HG02588 (cell line): ENCODE results near the gene GNAL.

Experiments
- ATAC-seq: cut with Tn5 transposase; IDR thresholded peaks from one replicate; pipeline ENCODE4 v1.9.1; 2021; ENCODE audit warnings: mild to moderate bottlenecking, moderate library complexity; ENCODE audit not compliant: unreplicated experiment

GNAL gene

DNA sequence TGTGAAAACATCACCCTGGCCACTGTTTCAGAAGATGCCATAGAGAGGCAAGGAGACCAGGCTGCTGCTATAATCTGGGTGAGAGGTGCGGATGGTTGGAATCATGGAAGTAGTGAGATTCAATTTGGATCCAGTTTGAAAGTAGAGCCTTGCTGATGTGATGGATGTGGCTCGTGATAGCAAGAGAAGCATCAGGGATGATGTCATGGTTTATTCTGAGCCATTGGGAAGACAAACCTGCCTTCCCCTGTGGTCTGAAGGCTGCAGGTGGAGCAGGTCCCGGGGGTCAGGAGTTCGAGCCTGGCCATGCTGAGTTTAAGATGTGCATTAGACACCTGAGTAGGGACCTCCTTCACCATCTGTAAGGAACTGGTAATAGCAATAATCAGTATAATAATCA is 112.5 kb downstream of the GNAL start:
- no peak for ATAC-seq

DNA sequence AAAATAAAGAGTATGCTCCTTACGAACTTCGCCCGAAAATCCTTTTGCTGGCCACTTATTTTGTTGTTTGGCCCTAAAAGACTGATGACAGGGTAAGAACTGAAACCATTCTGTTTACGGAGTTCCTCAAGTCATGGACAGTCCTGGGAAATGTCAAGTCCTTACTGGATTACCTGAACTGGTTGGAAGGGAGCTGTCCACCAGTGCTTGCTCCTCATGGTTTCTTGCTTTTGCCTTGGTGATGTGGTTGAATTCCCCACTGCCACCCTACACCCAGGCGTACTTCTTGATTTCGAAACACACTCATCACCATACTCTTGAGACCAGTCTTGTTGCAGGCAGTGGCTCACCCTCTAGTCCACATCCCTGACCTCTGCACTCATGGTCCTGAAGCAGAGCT is 113.1 kb downstream of the GNAL start:
- no peak for ATAC-seq

DNA sequence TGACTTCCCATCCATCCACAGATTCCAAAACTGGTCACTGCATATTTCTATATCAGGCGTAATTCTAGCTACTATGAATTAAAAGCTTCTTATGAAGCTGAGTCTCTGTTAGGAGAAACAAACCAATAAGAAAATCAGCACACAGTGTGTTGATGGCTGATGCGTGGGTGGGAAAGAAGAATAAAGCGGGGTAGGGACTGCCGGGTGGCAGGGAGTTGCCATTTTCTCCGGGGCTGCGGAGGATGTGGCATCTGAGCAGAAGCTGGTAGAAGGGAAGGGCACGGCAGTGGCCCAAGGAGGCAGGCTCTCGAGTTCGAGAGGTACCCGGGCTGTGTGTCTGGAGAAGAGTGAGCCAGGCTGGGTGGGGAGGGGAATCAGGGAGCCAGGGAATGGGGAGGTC is 113.5 kb downstream of the GNAL start:
- ATAC-seq, result no peak

DNA sequence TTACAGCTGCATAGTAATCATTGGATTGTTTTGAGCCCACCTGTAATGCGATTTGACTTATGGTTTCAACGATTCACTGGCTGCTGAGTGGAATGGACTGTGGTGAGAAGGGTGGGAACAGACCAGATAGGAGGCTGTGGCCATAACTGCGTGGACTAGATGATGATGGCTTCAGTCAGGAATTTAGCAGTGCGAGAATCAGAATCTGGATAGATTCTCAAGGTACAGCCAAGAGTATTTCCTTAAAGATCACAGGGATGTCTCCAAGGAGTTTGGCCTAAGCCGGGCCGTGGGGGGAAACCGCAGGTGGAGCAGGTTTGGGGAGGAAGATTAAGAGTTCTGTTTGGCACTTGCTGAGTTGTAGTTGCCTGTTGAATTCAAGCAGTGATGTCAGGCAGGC is 118.2 kb downstream of the GNAL start:
- ATAC-seq, result no peak

DNA sequence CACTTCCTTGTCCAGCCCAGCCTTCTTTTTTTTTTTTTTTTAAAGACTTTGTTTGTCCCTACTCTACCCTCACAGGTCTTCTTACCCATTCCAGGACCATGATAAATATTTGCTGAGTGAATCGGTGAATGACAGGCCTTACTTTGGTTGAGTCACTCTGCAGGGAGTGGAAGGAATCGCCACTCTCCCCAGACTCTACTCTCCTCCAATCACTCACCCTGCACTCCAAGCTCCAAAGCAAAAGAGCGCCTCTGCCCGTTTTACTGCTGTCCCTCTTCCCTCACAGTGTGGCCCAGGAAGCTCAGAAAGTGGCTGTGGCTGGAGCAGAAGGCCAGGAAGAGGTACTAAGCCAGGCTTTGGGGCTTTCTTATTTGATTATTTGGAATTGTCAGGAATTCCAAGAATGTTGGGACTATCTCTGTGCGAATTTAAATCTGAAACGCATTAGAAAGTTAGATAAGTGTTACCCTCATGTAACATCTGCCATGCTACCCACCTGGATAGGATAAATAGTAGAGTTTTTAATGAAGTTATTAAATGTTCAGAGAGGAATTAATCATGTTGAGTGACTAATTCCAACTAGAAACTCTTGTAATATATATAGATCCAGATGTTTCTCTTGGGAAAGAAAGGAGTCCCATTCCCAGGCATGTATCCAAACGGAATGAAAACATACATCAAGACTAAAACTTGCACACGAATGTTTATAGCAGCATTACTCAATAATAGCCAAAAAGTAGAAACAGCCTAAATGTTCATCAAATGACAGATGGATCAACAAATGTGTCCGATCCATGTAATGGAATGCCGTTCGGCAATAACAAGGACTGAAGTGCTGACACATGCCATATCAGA is 119.2 kb downstream of the GNAL start:
- ATAC-seq, result no peak

DNA sequence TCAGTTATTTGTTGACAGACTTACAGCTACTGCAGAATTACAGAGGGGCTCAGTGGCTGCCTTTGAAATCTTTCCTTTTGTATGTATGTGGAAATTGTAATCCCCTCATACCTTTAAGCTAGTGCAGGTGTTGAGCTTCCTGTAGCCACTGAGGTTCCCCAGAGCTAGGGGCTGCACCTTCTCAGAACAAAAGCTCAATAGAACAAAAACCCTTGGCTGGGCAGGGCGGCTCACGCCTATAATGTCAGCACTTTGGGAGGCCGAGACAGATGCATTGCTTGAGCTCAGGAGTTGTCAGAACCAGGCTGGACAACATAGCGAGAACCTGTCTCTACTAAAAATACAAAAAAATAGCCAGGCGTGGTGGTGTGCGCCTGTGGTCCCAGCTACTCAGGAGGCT is 120.8 kb downstream of the GNAL start:
- no peak for ATAC-seq

DNA sequence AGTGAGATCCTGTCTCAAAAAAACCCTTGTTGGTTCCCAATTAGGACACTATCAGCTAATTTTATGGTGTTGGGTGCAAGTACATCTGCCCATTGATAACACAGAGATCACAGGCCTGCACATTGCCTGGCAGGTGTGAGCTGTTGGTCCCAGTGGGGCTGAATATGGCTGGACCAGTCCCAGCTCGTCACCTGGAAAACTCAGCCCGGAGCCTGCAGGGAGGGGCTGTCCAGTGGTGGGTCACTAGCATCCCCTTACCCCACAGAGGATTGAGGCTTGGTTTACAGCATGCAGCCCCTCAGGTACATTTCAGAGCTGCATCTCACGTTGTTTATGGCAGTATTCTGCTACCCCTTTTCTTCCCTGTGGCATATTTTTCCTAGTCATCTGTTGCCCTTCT is 121.3 kb downstream of the GNAL start:
- ATAC-seq, result no peak

DNA sequence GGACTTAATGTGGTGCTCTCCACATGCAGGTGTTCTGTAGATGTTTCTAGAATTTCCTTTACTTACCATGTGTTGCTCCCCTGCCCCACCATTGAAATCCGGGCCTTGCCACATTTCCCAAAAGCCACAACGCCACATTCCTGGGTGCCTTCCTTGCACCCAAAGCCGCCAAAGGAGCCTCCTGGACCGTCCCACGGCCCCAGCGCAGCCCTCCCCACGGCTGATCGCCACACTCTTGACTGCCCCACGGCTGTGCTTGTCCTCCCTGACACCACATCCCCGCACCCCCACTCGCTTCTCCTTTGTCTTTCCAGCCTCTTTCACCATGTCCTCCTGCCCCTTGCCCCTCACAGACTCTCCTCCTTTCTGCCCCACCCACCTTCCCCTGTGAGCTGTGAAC is 121.9 kb downstream of the GNAL start:
- ATAC-seq, result no peak

DNA sequence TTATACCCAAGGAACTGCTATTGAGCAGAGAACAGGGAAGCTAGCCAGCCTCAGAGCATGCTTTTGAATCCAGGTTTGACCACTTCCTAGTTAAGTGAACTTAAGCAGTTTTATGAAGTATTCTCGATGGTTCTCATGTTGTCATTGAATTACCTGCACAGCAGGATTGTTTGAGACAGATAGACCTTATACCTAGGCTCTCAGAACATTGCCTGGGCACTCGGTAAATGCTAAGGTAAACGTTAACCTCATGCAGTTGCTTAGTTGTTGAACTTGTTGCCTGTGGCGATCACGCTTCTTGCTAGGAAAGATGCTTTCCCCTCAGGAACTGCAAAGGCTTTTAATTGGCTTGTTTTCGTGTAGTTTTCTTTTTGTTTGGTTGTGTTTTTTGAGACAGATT is 128.2 kb downstream of the GNAL start:
- ATAC-seq, result no peak

DNA sequence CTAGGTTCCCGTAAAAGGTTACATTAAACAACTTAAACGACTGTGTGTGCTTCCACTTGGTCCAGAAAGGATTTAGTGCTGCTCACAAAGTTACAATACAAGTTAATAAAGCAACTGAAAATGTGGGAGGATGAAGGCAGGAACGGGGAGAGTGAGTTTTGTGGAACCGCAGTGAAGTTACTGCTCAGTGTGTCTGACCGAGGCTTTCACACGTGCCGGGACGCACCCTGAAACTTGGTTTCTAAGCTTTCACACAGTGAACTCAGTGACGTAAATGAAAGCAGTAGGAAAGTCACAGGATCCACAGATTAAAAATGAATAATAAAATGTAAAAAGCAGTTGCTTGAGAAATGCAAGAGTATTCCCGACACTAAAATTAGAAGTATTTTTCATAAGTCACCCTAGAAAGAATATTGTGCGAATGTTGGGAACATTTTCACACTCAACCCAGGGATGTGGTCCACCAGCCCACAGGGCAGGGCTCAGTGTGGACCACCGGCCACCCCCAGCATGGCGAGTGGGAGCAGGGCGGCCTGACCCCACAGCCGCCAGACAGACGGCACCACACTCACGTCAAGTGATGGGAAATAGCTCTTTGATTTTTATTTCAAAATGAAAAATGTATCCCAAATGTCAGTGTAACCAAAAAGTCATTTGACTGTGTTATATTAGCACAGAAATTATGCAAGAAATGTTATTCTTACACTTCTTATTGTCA is 129.6 kb downstream of the GNAL start:
- no peak for ATAC-seq

DNA sequence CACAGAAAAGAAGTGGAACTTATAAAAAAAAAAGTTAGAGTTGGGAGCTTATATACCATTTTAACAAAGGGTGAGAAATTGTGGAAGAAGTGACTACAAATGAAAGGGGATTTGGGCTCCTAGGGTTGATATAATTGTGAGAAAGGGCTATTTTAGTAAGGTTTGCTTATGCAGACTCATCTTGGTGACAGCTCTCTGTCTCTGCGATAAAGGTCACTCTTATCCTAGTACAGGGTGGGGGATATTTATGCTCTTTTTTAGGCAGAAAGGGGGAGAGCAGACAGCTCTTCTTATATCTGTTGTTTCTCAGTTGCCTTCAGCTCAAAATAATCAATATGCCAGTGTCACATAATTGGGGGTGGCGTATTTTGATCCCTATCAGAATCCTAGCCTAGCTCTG is 130.9 kb downstream of the GNAL start:
- no peak for ATAC-seq

DNA sequence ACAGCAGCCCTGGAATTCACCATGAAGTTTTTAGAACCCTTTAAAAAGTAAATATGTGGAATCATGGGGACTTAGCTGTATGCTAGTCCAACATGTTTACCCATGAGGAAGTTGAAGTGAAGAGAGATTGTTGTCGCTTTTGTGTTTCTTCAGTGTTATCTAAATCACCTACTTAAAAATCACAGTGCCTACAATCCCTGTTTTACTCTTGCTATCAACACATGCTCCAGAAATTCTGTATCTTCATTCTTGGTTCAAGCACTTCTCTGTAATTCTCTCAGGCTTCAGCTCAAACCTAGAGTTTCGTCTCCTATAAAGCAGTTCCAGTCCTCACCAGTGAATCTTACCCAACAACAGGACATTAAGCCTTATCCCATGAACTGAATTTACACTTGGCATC is 131.6 kb downstream of the GNAL start:
- ATAC-seq, result no peak

DNA sequence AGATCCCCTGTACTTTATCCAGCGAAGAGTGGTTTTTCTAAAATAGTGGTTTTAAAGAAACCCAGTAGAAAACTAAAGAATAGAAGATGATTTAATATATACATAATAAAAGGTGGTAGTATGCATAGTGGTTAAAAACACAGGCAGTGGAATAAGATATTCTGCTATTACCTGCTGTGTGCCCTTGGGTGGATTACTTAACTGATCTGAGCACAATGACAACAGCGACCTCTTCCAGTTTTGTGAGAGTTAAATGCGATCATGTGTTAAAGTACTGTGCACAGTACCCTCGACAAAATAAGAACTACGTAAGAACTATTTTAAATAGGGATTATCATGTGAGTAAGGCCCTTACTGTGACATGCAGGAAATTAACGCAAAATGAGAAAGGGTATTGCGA is 132.1 kb downstream of the GNAL start:
- ATAC-seq, result no peak

DNA sequence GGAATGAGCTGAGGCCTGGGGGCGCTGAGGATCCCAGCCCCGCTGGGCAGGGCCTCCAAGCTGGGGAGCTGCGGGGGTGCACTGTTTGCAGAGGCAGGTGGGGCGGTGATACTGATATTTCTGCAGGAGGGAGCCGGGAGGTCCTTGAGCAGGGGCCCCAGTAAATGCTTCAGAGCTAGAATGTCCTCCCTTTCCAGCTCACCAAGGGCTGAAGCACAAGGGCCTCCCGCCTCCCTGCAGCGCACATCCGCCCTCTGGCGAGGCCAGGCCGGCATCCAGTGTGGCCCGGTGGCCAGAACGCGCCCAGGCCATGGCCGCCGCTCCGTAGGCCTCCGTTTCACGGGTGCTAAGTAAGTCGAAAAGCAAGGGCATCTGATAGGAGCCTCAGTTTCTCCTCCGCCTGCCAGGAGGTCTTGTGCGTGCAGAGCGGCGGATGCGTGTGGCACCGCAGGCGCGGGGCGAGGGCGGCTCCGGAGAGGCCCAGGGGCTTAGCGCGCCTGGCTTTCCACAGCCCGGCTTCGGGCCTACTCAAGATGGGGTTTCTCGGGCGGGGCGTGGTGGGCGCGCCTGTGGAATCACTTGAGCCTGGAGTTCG is 132.7 kb downstream of the GNAL start:
- no peak for ATAC-seq

DNA sequence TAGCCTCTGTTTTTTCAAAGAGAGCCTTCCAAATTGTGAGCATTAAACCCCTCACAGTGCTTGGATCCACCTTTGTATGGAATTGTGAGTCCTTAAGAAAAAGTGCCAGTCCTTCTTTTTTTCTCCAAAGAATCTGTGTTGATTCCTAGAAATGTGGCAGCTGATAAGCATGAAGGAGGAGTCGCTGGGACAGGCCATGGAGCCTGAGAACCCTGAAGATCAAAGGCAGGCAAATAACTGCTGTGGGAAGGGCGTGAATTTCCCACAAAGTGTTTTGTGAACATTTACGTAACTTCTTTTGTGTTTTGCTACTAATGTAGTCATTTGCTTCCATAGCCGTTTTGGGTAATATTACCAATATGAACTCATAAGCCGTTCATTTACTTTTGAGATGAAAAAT is 134.5 kb downstream of the GNAL start:
- no peak for ATAC-seq

DNA sequence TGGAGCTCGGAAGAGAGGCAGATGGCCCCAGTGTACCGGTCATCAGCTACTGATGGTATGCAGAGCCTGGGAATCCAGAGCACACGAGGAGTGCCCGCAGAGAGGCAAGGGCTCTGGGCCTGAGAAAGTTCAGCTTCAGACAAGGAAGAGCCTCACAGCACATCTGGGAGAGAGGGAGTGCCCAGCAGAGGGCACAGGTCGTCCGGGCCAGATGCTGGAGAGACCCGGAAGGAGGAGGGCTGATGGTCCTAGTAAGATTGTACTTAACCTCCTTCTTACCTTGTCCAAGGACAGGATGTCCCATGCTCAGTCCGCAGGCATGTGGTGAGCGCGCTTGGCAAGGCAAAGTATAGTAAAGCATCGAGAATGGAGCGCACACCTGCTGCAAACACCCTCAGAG is 137.8 kb downstream of the GNAL start:
- ATAC-seq, result no peak

DNA sequence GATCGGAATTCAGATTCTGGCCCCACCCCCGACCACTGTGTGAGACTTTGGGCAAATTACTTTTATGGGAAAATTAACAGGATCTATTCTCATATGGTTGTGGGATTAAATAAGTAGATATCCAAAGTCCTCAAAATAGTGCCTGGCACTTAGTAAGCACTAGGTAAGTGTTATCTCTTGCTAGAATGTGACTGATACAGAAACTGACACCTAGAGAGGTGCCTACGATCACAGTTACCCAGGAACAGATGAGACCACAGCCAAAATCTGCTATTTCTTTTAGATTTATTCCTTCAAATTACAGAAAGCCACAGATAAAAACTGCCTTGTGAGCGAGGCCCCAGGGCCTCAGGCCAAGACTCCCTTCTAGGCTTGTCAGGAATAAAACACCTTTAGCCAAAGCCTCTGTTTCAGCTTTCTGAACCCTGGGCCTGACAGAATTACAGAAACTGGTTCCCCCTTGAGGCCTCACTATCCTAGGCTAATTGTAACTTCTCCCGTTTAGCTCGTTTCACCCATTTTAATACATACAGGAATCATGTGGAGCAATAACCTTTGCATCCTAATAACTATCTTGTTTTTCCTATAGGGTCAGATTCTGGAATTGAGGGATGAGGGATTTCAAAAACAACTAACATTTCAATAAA is 139.8 kb downstream of the GNAL start:
- no peak for ATAC-seq

DNA sequence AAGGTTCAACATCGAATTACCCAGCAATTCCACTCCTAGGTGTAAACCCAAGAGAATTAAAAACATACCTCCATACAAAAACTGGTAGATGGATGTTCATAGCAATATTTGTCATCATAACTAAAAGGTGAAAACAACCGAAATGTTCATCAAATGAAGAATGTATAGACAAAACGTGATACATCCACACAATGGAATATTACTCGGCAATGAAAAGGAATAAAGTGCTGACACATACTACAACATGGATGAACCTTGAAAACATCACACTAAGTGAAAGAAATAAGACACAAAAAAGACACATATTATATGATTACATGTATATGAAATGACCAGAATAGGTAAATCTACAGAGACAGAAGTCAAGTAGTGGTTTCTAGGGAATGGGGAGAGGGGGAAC is 141.5 kb downstream of the GNAL start:
- no peak for ATAC-seq

DNA sequence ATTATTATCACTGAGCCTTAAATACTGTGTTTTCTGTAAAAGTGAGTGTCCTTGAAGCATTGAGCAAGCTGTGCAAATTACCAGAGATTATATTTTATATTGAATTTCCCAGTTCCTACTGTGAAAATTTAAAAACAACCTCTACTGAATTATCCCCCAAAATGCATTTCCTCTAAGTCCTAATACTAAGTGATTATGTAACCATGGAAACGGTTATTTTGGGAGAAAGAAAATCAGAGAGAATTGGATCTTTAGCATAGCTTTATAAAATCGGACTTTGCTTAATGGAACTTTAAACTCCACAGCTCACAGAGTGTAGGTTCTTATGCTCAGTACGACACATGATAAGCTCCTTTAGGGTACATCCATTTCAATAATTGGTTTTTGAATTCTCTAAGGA is 142.9 kb downstream of the GNAL start:
- ATAC-seq, result no peak

DNA sequence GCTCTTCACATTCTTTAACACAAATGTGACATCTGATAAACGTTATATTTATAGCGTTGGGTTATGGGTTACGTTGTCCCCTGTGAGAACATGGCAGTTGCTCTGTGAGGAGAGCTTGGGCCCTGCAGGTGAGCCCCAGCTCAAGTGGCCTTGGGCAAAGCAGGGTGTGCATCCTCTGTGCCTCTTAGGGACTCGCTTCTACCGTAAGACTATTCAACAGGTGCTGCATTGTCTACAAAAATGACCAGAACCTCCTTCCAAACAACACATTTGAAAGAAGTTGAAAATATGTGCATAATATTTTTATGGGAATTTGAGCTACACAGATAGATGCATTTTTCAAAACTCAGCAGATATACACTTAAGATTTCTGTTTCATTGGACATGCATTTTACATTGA is 145.7 kb downstream of the GNAL start:
- no peak for ATAC-seq

DNA sequence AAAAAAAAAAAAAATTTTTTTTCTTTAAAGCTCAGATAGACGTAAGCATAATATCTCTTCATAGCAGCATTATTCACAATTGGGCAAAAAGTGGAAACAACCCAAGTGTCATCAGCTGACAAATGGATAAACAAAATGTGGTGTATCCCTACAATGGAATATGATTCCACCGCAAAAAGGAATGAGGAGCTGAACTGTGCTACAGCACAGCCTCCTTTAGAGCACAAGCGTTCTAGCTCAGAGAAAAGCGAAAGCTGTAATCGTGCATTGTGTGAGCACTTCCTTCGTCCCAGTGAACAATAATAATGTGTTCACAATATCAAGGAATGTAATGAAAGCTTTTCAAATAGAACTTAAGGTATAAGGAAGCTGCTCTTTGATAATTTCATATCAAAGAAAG is 150.5 kb downstream of the GNAL start:
- ATAC-seq, result no peak

DNA sequence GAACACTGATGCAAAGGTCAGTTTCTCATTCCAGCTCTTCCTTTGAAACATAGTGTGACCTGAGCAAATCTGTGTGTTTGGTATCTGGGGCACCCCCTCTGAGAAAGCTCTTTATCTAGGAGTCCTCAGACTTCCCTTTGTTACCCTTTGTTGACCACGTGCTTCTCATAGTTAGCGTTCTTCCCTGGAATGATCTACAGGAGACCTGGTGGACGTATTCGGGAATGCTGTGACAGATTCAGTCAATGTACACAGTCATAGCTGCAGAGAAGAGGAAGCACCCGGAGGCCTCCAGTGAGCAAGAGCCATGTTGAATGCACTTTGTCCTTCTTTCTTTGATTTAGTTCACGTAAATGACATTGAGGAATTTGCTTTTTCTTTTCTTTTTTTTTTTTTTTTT is 151.4 kb downstream of the GNAL start:
- ATAC-seq, result no peak
